Ishikawa (cell line): ENCODE measurements around the gene TTN.

Experiments used
- CEBPB ChIP-seq: IDR thresholded peaks from 2 replicates; pipeline ENCODE4 v1.6.1; 2012
- CREB1 ChIP-seq: IDR thresholded peaks from 2 replicates; pipeline ENCODE4 v1.6.1; 2012; ENCODE audit warnings: low read depth
- EGR1 ChIP-seq: IDR thresholded peaks from 2 replicates; pipeline ENCODE4 v1.6.1; 2012
- EP300 ChIP-seq: IDR thresholded peaks from 2 replicates; pipeline ENCODE4 v1.6.1; 2012; ENCODE audit warnings: borderline replicate concordance
- FOXM1 ChIP-seq: IDR thresholded peaks from 2 replicates; pipeline ENCODE4 v1.6.1; 2012; ENCODE audit warnings: low read depth, borderline replicate concordance
- MAX ChIP-seq: IDR thresholded peaks from 2 replicates; pipeline ENCODE4 v1.6.1; 2012
- NFIC ChIP-seq: IDR thresholded peaks from 2 replicates; pipeline ENCODE4 v1.6.1; 2012
- RAD21 ChIP-seq: IDR thresholded peaks from 2 replicates; pipeline ENCODE4 v1.6.1; 2012; ENCODE audit warnings: low read depth
- REST ChIP-seq: IDR thresholded peaks from 2 replicates; pipeline ENCODE4 v1.6.1; 2012; ENCODE audit warnings: low read depth, mild to moderate bottlenecking
- TAF1 ChIP-seq: IDR thresholded peaks from 2 replicates; pipeline ENCODE4 v1.6.1; 2012; ENCODE audit warnings: low read depth, mild to moderate bottlenecking
- TCF12 ChIP-seq: IDR thresholded peaks from 2 replicates; pipeline ENCODE4 v1.6.1; 2012; ENCODE audit warnings: low read depth
- TEAD4 ChIP-seq: IDR thresholded peaks from 2 replicates; pipeline ENCODE4 v1.6.1; 2012
- USF1 ChIP-seq: IDR thresholded peaks from 2 replicates; pipeline ENCODE4 v1.6.1; 2012
- YY1 ChIP-seq: IDR thresholded peaks from 2 replicates; pipeline ENCODE4 v1.6.1; 2012; ENCODE audit warnings: low read depth
- ZBTB7A ChIP-seq: IDR thresholded peaks from 2 replicates; pipeline ENCODE4 v1.6.1; 2012; ENCODE audit warnings: low read depth

Gene TTN

GRCh38 chr2:178775975-178776374 is 31.2 kb downstream of the TTN start:
- TF ChIP-seq NFIC (no peak), EP300 (no peak), TCF12 (no peak), CREB1 (no peak), TAF1 (no peak), ZBTB7A (no peak), EGR1 (no peak), TEAD4 (no peak), REST (no peak), FOXM1 (no peak)

GRCh38 chr2:178770518-178770917 is 36.7 kb downstream of the TTN start:
- no peak for TF ChIP-seq RAD21
- TF ChIP-seq TEAD4 = no peak
- no peak for TF ChIP-seq USF1
- no peak for TF ChIP-seq MAX
- no peak for TF ChIP-seq EP300
- TF ChIP-seq CREB1 = no peak
- TF ChIP-seq TAF1 = no peak
- TF ChIP-seq NFIC = no peak
- no peak for TF ChIP-seq FOXM1
- TF ChIP-seq CEBPB = no peak
- TF ChIP-seq ZBTB7A = no peak
- no peak for TF ChIP-seq YY1
- no peak for TF ChIP-seq REST

- TF ChIP-seq ZBTB7A (no peak), USF1 (no peak), NFIC (no peak), CEBPB (no peak), EGR1 (no peak)
These were observed 39.8 kb downstream of the TTN start for GRCh38 chr2:178767094-178768060.

- TF ChIP-seq USF1 (no peak), EGR1 (no peak), ZBTB7A (no peak)
These were observed 43.1 kb downstream of the TTN start for GRCh38 chr2:178764097-178764496.

- peak; percentile 82 for TF ChIP-seq RAD21
- TF ChIP-seq REST = no peak
These were observed 45.4 kb downstream of the TTN start for GRCh38 chr2:178761759-178762371.
